DMS53 treated with DMSO at 0.1 percent for 48 hours (cell line): ENCODE results near the gene ATAD2B.
"Not testable (repeated sequence)": the region's sequence is repeated elsewhere in the genome, so short reads cannot be mapped to it uniquely, and the experiment has no call there.

Experiments used
- DNase-seq: peaks from one replicate; lab custom pipeline; 2025; ENCODE audit not compliant: unreplicated experiment; lab: John Stamatoyannopoulos, UW

Gene ATAD2B

DNA sequence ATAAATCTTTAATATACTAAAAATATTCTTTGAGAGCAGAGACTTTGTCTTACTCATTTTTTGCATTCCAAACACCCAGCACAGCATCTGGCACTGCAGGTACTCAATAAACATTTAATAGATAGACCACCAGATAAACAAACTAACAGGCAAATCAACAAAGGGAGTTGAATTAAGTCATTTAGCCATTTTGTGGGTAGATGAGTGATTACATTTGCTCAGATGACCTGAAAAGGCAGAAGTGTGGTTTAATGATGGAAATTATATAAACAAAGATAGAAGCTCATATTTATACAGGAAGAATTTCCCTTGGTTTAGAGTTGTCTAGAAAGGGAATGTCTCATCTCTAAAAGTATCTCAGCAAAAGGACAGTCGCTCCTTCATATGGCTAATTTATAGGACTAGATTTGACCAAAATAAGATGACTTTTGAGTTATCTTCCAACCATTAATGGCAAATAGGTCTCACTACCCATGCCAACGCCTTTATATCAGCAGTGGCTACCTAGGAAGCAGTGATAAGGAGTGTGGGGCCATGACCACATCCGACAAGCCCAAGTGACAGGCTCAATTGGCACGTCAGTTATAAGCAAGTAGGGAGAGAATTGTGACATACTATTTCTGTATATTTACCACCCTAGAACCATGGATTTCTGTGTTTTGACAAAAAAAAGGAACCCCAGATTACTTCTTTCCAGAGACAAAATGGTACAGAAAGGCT, 173.5 kb downstream of the ATAD2B start:
- DNase-seq: no peak

DNA sequence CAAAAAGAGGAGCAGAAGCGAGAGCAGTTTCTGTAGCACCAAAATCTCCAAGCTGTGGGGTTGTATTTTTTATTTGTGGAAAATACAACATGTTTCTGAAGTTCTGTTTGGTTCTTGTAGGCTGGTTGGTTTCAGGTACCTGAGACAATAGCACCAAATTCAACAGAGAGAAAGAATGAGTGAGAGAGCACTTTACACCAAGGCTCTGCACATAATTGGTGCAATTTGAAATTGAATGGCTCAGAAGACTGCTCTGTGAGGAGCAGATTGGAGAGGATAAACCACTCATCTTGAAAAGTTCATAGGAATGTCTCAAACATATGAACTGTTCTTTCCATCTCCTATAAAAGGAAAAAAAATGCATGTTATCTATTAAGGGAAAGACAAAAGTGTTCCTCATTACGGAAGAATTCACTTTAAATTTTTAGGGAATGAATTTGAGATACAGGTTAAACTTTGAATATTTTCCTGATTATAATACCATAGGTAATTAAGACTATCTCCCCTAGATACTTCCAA, 175.1 kb downstream of the ATAD2B start:
- DNase-seq: no peak

DNA sequence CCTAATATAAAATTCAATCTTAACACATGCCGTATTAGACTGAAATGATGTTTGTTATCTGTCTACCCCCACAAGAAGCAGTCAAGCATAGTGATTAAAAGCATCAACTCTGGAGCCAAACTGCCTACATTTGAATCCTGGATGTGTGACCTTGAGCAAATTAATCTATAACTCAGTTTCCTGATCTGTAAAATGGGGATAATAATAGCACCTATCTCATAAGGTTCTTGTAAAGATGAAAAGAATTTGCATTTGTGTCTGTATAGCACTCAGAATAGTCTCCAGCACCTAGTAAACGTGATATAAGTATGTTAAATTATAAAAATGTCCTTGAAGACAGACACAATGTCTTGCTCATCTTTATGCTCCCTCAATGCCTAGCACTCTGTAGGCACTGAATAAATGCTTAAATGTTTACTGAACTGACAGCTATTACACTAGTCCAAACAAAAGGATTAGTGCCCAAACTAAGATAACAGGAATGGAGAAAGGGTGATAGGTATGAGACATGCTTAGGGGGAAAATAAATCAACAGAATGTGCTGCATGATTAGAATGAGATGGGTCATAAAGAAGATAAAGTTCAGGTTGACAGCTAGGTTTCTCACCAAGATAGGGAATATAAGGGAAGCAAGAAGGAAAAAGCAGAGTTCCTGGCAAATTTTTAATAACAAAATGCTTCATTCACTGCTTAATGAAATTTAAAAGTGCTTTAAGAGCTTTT, 180.6 kb downstream of the ATAD2B start:
- DNase-seq: no peak

GRCh38 chr2:23745726-23746105, 181.2 kb downstream of the ATAD2B start:
- no peak for DNase-seq

- DNase-seq: no peak
Observed at GRCh38 chr2:23745068-23745725, 181.7 kb downstream of the ATAD2B start.

GRCh38 chr2:23736783-23737182, 190.1 kb downstream of the ATAD2B start:
- not testable (repeated sequence) for DNase-seq

DNA sequence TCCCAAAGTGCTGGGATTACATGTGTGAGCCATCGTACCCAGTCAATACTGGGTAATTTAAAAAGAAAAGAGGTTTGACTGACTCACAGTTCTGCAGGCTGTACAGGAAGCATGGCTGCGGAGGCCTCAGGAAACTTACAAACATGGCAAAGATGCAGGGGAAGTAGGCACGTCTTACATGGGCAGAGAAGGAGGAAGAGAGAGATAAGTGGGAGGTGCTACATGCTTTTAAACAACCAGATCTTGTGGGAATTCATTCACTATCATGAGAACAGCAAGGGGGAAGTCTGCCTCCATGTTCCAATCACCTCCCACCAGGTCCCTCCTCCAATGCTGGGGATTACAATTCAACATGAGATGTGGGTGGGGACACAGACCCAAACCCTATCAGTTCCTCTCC, 192.5 kb downstream of the ATAD2B start:
- DNase-seq: no peak

DNA sequence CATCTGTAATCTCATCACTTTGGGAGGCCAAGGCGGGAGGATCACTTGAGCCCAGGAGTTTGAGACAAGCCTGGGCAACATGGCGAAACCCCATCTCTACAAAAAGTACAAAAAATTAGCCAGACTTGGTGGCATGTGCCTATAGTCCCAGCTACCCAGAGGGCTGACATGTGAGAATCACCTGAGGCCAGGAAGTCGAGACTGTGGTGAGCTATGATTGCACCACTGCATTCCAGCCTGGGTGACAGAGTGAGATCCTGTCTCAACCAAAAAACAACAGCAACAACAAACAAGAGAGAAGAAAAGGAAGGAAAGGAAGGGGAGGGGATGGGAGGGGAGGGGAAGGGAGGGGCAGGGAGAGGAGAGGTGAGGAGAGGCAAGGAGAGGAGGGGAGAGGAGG, 203.9 kb downstream of the ATAD2B start:
- not testable (repeated sequence) for DNase-seq

GRCh38 chr2:23722255-23722654, 204.7 kb downstream of the ATAD2B start:
- DNase-seq: no peak

DNA sequence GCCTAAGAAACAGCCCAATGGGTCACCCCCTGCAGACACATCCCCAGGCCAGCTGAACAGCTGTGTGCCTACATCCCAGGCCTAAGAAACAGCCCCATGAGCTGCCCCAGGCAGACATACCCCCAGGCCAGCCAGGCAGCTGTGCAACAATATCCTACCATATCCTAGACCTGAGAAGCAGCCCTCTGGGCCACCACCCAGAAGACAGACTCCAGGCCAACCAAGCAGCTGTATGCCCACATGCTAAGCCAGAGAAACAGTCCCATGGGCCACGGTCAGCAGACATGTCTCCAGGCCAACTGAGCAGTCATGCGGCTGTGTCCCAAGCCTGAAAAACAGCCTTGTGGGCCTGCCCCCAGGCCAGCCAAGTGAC, 205.5 kb downstream of the ATAD2B start:
- no peak for DNase-seq

DNA sequence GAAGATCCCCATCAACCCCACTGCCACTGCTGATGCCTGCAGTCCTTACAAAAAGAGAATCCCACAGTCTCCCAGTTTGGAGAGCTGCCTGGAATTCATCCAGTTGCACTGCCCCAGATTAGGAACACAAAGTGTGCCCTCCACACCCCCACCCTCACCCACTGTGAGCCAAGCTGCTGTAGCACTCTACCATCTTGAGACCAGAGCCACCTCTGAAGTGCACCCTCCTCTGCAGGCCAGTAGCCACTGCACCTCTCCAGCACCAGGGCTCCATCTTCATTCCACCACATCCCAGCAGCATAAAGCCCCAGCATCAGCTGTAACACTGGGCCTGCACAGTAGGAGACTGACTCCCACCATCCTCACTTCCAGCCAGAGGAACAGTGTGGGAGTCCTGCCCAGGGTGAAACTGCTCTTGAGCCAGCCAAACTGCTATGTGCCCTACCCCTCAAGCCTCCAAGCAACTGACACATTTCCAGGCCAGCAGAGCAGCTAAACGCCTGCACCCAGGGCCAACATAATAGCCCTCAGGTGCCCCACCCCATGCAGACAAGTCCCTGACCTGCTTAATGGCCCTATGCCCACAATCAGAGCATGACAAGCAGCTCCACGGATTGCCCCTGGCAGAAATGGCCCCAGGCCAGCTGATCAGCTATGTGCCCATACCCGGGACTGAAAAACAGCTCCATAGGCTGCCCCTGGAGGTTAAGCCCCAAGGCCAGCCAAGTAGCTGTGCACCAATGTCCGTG, 206.0 kb downstream of the ATAD2B start:
- DNase-seq: no peak

DNA sequence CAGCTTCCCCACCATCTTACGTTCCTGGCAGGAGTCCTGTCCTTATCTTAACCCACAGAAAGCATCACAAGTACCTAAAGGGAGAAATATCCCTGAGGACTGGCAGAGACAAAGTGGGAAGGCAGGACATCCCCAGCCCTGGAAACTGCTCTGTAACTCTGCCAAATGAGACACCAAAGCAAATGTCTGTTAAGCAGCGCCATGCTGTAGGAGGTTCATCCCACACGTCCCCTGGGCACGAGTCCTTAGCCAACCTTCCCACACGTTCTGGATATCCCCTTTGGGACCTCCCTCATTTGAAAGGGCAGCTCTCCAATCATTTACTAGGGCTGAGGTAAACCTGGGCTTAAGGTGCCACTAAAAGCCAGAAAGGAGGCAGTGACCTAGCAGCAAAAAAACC, 207.2 kb downstream of the ATAD2B start:
- no peak for DNase-seq

DNA sequence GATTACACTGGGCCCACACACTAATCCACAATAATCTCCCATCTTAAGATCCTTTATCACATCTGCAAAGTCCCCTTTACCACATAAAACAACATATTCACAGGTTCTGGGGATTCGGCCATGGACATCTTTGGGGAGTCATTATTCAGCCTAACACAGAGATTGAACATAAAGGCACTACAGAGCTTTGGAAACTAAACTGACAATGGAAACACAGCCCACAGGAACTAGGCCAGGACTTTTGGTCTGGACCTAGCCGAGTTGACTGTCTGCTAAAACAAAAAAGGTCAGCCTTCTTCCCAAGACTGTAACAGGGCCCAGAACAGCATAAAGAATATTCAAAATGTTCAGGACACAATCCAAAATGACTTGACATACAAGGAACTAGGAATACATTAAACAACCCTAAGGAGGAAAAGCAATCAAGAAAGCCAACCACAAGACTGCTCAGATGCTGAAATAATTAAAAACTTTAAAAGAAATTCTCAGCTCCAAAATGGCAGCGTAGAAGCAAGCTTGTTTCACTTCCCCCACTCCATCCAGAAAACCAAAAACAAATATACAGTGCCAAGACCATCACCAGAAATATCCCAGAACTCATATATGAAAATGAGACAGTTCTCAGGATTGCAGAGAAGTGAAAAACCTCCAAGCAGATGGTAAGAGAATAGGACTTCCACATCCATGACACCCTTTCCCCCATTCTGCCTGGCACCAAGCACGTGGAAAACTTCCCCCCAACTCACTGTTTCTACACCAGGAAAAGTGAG, 207.8 kb downstream of the ATAD2B start:
- no peak for DNase-seq

DNA sequence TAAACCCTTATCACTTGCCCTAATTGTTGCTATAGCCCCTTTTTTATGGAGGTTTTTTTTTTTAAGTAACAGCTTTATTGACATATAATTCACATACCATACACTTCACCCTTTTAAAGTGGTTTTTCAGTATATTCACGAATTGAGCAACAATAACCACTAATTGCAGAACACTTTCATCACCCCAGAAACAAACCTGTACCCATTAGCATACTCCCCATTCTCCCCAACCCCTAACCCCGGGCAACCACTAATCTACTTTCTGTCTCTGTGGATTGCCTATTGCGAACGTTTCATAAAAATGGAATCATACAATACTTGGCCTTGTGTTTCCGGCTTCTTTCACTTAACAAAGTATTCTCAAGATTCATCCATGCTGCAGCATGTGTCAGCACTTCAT, 213.6 kb downstream of the ATAD2B start:
- no peak for DNase-seq

GRCh38 chr2:23712756-23713151, 214.2 kb downstream of the ATAD2B start:
- no peak for DNase-seq

DNA sequence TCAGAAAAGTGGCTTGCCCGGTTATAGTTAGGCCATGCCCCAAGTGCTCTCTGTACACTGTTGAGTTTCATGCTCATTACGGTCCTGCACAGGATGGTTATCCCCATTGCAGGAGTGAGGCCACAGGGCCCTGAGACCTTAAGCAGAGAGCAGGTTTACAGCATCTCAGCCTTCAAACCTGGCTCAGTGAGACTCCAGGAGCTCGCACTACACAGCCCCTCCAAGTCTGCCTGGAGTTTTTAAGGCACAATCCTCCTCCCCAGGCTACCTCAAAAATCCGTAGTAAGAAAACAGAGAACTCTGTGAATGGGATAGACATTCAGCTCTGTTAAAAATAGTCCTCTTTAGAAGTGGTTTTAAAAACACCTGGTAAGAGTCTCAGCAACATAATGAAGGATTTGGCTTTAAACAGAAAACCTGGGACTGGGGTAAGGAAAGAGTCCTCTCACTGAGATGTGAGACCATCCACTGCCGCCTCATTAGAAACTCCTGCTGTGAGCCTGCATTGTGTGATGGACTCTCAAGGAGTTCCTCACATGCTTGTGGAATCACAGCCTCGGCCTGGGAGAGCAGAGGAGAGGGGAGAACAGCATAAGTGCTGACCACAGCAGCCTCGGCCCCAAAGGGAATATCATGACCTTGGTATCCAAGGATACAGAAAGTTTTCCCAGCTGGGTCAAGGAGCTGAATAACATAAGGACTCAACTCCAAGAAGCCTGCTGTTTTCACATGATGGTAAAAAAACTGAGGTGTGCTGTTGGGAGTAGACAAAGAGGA, 214.8 kb downstream of the ATAD2B start:
- no peak for DNase-seq

DNA sequence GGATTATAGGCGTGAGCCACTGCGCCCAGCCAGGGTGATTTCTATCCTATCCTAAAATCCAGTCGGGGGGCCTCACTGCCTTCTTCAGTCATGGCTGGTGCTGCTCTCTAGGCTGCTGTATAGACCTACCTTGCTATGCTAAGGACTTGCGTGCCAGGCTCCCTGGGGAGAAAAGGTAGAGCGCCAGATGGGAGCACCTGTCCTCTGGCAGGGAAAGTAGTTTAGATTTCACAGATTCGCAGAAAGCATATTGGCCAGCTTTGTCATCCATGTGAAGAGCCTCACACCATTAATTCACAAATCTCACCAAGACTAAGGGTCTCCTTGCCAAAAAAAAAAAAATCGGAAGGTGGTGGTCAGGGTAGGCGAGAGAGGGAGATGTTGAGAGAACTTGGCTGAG, 217.6 kb downstream of the ATAD2B start:
- DNase-seq: no peak

GRCh38 chr2:23708771-23709170, 218.2 kb downstream of the ATAD2B start:
- DNase-seq: no peak

GRCh38 chr2:23707096-23707495, 219.8 kb downstream of the ATAD2B start:
- DNase-seq: no peak

DNA sequence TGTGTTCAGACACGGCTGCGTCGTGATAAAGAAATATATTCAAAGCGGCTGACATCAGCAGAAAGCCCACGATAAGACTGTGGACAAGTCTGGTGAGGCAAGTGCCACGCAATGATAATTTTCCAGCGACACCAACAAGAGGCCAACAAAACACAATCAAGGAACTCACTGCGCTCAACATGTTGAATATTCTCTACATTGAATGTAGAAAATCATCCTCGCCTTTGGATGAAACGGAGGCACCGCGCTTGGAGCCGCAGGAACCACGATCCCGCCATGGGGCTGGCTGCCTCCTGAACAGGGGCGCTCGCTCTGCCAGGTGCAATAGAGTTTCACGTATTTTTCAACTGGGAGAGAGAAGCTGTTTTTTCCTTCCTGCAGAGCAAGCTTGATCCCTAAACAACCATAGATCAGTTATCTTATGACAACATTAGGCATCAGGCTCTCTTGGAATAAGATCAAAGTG, 220.3 kb downstream of the ATAD2B start:
- DNase-seq: no peak
